ENCODE measurements around the gene RBMS1. TPM values are rescaled to one million over a fixed set of nuclear protein-coding genes. Genes with fewer than 3 reads are reported as not detected.

The RBMS1 gene
- total RNA-seq, 4 donors from 2014 or later, result 13.5 to 31.6 (median 23.0) TPM

DNA sequence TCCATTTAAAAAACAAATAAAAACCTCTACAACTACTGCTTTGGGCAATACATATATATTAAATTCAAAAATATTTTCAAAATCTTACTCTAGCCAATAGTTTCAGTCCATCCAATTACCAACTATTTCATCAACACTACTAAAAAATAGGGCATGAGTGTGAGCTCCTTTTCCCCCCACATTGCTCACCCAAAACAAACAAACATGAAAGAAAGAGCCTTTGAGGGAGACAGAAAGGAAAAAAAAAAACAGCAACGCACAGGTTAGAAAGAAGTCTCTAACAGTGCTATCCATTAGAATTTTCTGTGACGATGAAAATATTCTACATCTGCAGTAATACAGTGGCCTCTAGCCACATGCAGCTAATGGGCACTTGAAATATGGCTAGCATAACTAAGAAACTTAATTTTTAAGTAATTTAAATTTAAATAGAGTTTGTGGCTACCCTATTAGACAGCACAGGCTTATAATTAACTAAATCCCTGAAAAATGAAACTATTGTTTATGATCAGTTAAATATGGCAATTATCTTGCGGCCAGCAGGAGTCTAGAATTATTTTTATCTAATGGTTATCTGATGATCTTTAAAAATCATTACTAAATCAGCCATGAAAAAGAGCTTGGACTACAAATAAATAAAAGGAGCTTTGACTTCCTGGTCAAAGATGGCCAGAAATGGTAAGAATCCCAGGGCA is 59.2 kb downstream of the RBMS1 start:
- Histone ChIP-seq H3K36me3 (no peaks in the 10 kb centered on the region), H3K4me1 (peaks cover 0 to 29% (median 12%) of the 10 kb centered on the region in 4 donors), H3K27ac (no peak overlapping the region), H3K4me3 (no peak overlapping the region), H3K9me3 (peaks cover 4 to 5% of the 10 kb centered on the region in 2 donors), H3K27me3 (peaks cover 75% of the 10 kb centered on the region)
- no peak for TF ChIP-seq EP300 (IDR thresholded peaks at IDR 0.05; ENCODE audit: low read depth)
- TF ChIP-seq POLR2A (IDR thresholded peaks at IDR 0.05), result no peak
- no peak for TF ChIP-seq CTCF (IDR thresholded peaks at IDR 0.05)
- TF ChIP-seq POLR2AphosphoS5 (IDR thresholded peaks at IDR 0.05), result no peak
- in situ Hi-C loops (cut with MboI; ENCODE audit: low pct_ligation_motif_present in 1 of 4, low pct_unique_long_range_greater_than_20kb in 1 of 4, low sequenced_read_pairs in 3 of 4), result no loop called here
- WGBS, 2 donors (ENCODE audit: low coverage in 1 of 2), result 55 to 63% methylated on average over 3 of the region's 3 CpGs
- intact Hi-C loops (cut with DNase I; ENCODE audit: low total_unique reads), result no loop called here
- no peak for DNase-seq

DNA sequence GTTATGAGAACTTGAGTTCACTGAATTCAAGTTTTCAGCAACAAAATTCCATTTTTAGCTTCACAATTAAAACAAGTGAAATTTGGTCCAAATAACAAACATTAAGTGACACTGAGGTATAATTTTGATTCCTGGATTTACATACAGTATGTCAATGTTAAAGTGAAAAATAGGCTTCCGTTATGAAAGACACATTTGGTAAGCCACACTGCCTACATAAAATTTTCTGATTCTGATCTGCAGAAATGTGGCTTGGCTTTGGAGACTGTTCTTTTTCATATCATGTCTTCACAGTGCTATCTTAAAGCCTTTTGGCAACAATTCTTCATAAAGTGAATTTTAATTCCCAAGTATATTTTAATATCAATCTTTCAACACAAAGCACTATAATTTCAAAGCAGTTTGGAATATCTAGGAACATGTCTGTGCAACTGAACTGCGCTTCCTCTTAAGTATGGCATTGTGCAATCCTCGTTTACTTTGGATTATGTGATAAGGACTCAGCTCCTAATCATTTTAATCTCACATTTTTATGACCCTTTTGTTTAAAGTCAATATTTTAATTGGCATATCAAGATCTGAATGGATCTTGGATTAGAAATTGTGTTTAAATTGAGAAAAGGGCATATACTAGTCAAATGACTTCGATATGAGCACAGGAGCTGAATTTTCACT is 60.0 kb downstream of the RBMS1 start:
- in situ Hi-C loops (cut with MboI; ENCODE audit: low pct_ligation_motif_present in 1 of 4, low pct_unique_long_range_greater_than_20kb in 1 of 4, low sequenced_read_pairs in 3 of 4), result no loop called here
- WGBS, 2 donors (ENCODE audit: low coverage in 1 of 2), result 33 to 47% methylated on average over 4 of the region's 4 CpGs
- DNase-seq, result no peak

GRCh38 chr2:160432633-160433032 is 61.0 kb downstream of the RBMS1 start:
- intact Hi-C loops (cut with DNase I; ENCODE audit: low total_unique reads) (no loop called here), in situ Hi-C loops (cut with MboI; ENCODE audit: low pct_ligation_motif_present in 1 of 4, low pct_unique_long_range_greater_than_20kb in 1 of 4, low sequenced_read_pairs in 3 of 4) (no loop called here)
- Histone ChIP-seq H3K27me3 (peaks cover 78% of the 10 kb centered on the region), H3K4me3 (no peak overlapping the region), H3K36me3 (no peaks in the 10 kb centered on the region), H3K27ac (no peak overlapping the region), H3K4me1 (peaks cover 0 to 43% (median 12%) of the 10 kb centered on the region in 4 donors), H3K9me3 (peaks cover 4 to 5% of the 10 kb centered on the region in 2 donors)
- TF ChIP-seq POLR2AphosphoS5 (IDR thresholded peaks at IDR 0.05), result no peak
- TF ChIP-seq POLR2A (IDR thresholded peaks at IDR 0.05), result no peak
- no peak for TF ChIP-seq EP300 (IDR thresholded peaks at IDR 0.05; ENCODE audit: low read depth)
- TF ChIP-seq CTCF (IDR thresholded peaks at IDR 0.05), result no peak
- DNase-seq, result peak; percentile 14
- 51 to 73% methylated on average over 2 to 4 of the region's 4 CpGs for WGBS, 2 donors (ENCODE audit: low coverage in 1 of 2)

More for the DNA sequence above, 60.0 kb downstream of the RBMS1 start:
- H3K27me3 ChIP-seq, result peaks cover 79% of the 10 kb centered on the region
- H3K27ac ChIP-seq, result no peak overlapping the region
- peaks cover 0 to 35% (median 12%) of the 10 kb centered on the region in 4 donors for H3K4me1 ChIP-seq
- no peaks in the 10 kb centered on the region for H3K36me3 ChIP-seq
- no peak overlapping the region for H3K4me3 ChIP-seq
- intact Hi-C loops (cut with DNase I; ENCODE audit: low total_unique reads), result no loop called here
- H3K9me3 ChIP-seq, result peaks cover 4 to 5% of the 10 kb centered on the region in 2 donors
- no peak for TF ChIP-seq CTCF (IDR thresholded peaks at IDR 0.05)
- TF ChIP-seq POLR2AphosphoS5 (IDR thresholded peaks at IDR 0.05), result peak in 1 of 3 donors; percentile 24
- no peak for TF ChIP-seq EP300 (IDR thresholded peaks at IDR 0.05; ENCODE audit: low read depth)

DNA sequence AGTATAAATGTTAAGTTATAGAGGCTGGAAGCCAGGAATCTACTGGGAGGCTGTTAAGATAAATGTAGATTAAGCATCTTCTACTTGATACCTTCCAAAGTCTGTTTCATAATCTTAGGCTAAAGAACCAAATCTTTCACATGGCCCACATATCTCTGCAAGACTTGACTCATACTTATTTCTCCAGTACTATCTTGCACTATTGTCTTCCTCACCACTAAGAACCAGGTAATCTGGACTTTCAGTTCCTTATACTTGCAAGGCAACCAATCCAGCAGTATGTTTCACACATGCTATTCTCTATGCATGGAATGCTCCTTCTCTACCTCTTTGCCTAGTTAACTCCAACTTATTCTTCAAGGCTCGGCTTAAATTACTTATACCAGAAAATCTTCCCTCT is 62.2 kb downstream of the RBMS1 start:
- 86 to 92% methylated on average over 1 of the region's 1 CpG for WGBS, 2 donors (ENCODE audit: low coverage in 1 of 2)
- H3K9me3 ChIP-seq, result peaks cover 4 to 5% of the 10 kb centered on the region in 2 donors
- H3K36me3 ChIP-seq, result no peaks in the 10 kb centered on the region
- in situ Hi-C loops (cut with MboI; ENCODE audit: low pct_ligation_motif_present in 1 of 4, low pct_unique_long_range_greater_than_20kb in 1 of 4, low sequenced_read_pairs in 3 of 4), result no loop called here
- TF ChIP-seq CTCF (IDR thresholded peaks at IDR 0.05) (no peak), EP300 (IDR thresholded peaks at IDR 0.05; ENCODE audit: low read depth) (no peak), POLR2AphosphoS5 (IDR thresholded peaks at IDR 0.05) (no peak), POLR2A (IDR thresholded peaks at IDR 0.05) (no peak)
- no peak overlapping the region for H3K4me3 ChIP-seq
- DNase-seq, result no peak
- peaks cover 0 to 50% (median 12%) of the 10 kb centered on the region in 4 donors for H3K4me1 ChIP-seq
- intact Hi-C loops (cut with DNase I; ENCODE audit: low total_unique reads), result no loop called here
- no peak overlapping the region for H3K27ac ChIP-seq
- peaks cover 66% of the 10 kb centered on the region for H3K27me3 ChIP-seq
